Panc1 (cell line): ENCODE measurements around the gene KCNH5. TPM values are rescaled to one million over a fixed set of nuclear protein-coding genes. Genes with fewer than 3 reads are reported as not detected.

Experiments
- ATAC-seq: fragments of 200-7000 bp; cut with Tn5 transposase; 2 replicates; pipeline ENCODE4 v1.9.1; 2020; ENCODE audit warnings: mild to moderate bottlenecking, moderate library complexity
- BruUV-seq: library from RNA; stranded (reverse); fragments of 400-500 nt; replicated peaks from 2 replicates; lab custom pipeline; 2021; lab: Mats Ljungman, UMichigan
- CTCF ChIA-PET: fragments of 300-600 bp; sonication (Branson Sonifier 250); formaldehyde crosslinking; loops from one replicate; lab custom pipeline; 2022; ENCODE audit warnings: antibody characterized with exemption; lab: Charles Lee
- POLR2A ChIA-PET: fragments of 300-600 bp; sonication (Branson Sonifier 250); formaldehyde crosslinking; loops from one replicate; lab custom pipeline; 2022; ENCODE audit warnings: antibody characterized with exemption; lab: Charles Lee
- DNase-seq: peaks from one replicate; pipeline ENCODE4 v3.0.0-alpha.2; 2010; ENCODE audit warnings: low read depth, low spot score
- H3K27ac ChIP-seq: 2 replicates; pipeline ENCODE4 v1.5.1; 2011; ENCODE audit warnings: mild to moderate bottlenecking, low read length, inconsistent platforms
- H3K27me3 ChIP-seq: fragments of 200-500 bp; sonication (Bioruptor generic); 2 replicates; pipeline ENCODE4 v1.6.0; 2014; ENCODE audit warnings: low read length, inconsistent platforms; ENCODE audit not compliant: control insufficient read depth, insufficient read depth
- H3K36me3 ChIP-seq: fragments of 200-500 bp; sonication (Bioruptor generic); 2 replicates; pipeline ENCODE4 v1.5.1; 2014; ENCODE audit warnings: inconsistent platforms, mild to moderate bottlenecking, low read length, moderate library complexity; ENCODE audit not compliant: control insufficient read depth, insufficient read depth
- H3K4me1 ChIP-seq: 2 replicates; pipeline ENCODE4 v1.5.1; 2011; ENCODE audit warnings: inconsistent platforms, mild to moderate bottlenecking, low read length, moderate library complexity; ENCODE audit not compliant: control insufficient read depth, insufficient read depth
- H3K4me3 ChIP-seq, 2 experiments: 2 replicates each; pipeline ENCODE4 v1.5.1; 2011 to 2012; ENCODE audit warnings: low read depth in 2 of 2, low read length in 2 of 2, mild to moderate bottlenecking in 2 of 2, inconsistent platforms in 1 of 2, moderate library complexity in 1 of 2
- H3K9me3 ChIP-seq: fragments of 200-500 bp; sonication (Bioruptor generic); 2 replicates; pipeline ENCODE4 v1.5.1; 2014; ENCODE audit warnings: low read depth, mild to moderate bottlenecking, inconsistent platforms, low read length, moderate library complexity; ENCODE audit not compliant: control insufficient read depth, insufficient read depth
- CTCF ChIP-seq: fragments of 450-650 bp; IDR thresholded peaks from 2 replicates; pipeline ENCODE4 v1.5.1; 2017; ENCODE audit warnings: mild to moderate bottlenecking
- POLR2AphosphoS5 ChIP-seq: IDR thresholded peaks from 2 replicates; pipeline ENCODE4 v1.6.1; 2012; ENCODE audit warnings: mild to moderate bottlenecking, low read depth, low read length, moderate library complexity
- REST ChIP-seq, 2 experiments: IDR thresholded peaks; 2 replicates each; pipeline ENCODE4 v1.6.1; 2011 to 2012; ENCODE audit warnings: low read depth in 2 of 2, control low read depth in 1 of 2, low read length in 1 of 2, mild to moderate bottlenecking in 1 of 2, moderate library complexity in 1 of 2; ENCODE audit not compliant: insufficient read depth in 1 of 2
- SIN3A ChIP-seq: IDR thresholded peaks from 2 replicates; pipeline ENCODE4 v1.6.1; 2012; ENCODE audit warnings: low read depth, mild to moderate bottlenecking, low read length, moderate library complexity, borderline replicate concordance; ENCODE audit not compliant: insufficient read depth
- TCF7L2 ChIP-seq: IDR thresholded peaks from 2 replicates; pipeline ENCODE4 v1.6.1; 2011; ENCODE audit warnings: mild to moderate bottlenecking, low read depth, low read length, inconsistent platforms
- in situ Hi-C: cut with HindIII; loops from 2 replicates; pipeline ENCODE4 v1.10.0; 2016; ENCODE audit warnings: low sequenced_read_pairs, low pct_unique_long_range_greater_than_20kb
- intact Hi-C: fragments of 100-400 bp; cut with micrococcal nuclease; formaldehyde crosslinking; loops from one replicate; pipeline ENCODE4 v1.10.0; 2022; ENCODE audit not compliant: unreplicated experiment
- total RNA-seq: library from RNA; stranded (reverse); gene quantifications from one replicate; pipeline ENCODE4 v1.2.1, GENCODE V29; 2021; ENCODE audit not compliant: unreplicated experiment

KCNH5 gene
- total RNA-seq, 1 experiment from 2014 or later: not detected

DNA sequence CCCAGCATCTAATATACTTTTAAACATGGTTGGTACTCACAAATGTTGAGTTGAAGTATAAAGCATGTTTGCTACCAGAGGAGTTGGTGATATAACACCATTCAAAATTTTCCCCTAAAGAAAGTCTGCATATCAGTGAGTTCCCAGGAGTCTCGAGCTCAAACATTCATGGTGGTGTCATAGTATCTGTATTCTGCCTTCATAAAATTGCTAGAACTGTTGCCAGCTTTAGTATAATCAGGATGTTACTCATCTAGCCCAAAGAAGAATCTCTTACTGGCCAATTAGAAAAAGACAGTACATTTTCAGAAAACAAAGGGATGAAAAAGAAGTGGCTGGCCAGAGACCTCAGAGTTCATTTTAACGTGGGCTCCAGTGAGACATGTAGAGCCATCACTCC, 374.7 kb downstream of the KCNH5 start:
- no peaks in the 10 kb centered on the region for H3K27me3 ChIP-seq
- POLR2A ChIA-PET: no interaction called here
- ATAC-seq (no peak), DNase-seq (no peak)
- H3K36me3 ChIP-seq: no peaks in the 10 kb centered on the region
- no peaks in the 10 kb centered on the region for H3K9me3 ChIP-seq
- TF ChIP-seq REST (IDR thresholded peaks at IDR 0.05; ENCODE audit: insufficient read depth in 1 of 2, low read depth in 2 of 2, low read length in 1 of 2): no peak
- no peak for TF ChIP-seq CTCF
- TF ChIP-seq TCF7L2: no peak
- TF ChIP-seq POLR2AphosphoS5: no peak
- TF ChIP-seq SIN3A: no peak
- no TSS peak for BruUV-seq
- CTCF ChIA-PET: no interaction called here
- H3K4me3 ChIP-seq: no peak overlapping the region
- in situ Hi-C loops: no loop called here
- no peaks in the 10 kb centered on the region for H3K4me1 ChIP-seq
- H3K27ac ChIP-seq: no peak overlapping the region
- intact Hi-C loops: no loop called here

DNA sequence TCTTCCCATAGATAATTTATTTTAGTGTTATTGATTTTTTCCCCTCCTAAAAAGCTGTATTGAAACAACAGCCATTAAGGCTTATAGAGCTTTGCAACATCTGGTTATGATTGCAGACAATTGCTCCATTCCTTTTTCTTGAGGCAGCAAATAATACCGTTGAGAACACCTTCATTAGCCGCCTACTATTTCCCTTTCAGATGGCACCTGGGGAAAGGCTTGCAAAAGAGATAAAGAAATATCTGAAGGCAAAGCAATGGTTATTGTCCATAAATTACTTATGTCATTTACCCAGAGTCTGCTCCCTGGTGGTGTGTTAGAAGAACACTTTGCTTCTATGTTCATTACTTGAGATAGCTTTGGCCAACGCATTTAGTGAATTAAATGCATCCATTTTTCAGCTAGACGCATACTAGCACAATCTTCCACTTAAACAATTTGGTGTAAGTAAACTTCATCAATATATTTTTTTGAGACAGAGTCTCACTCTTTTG, 377.8 kb downstream of the KCNH5 start:
- no peak for ATAC-seq
- in situ Hi-C loops (no loop called here), intact Hi-C loops (no loop called here)
- Histone ChIP-seq H3K9me3 (no peaks in the 10 kb centered on the region), H3K4me3 (no peak overlapping the region), H3K27ac (no peak overlapping the region), H3K27me3 (no peaks in the 10 kb centered on the region), H3K4me1 (no peaks in the 10 kb centered on the region), H3K36me3 (no peaks in the 10 kb centered on the region)
- DNase-seq: no peak
- no peak for TF ChIP-seq CTCF
- no peak for TF ChIP-seq SIN3A
- TF ChIP-seq TCF7L2: no peak
- no peak for TF ChIP-seq POLR2AphosphoS5
- TF ChIP-seq REST (IDR thresholded peaks at IDR 0.05; ENCODE audit: insufficient read depth in 1 of 2, low read depth in 2 of 2, low read length in 1 of 2): no peak
- no TSS peak for BruUV-seq
- ChIA-PET POLR2A (no interaction called here), CTCF (no interaction called here)
